ENCODE results near the gene TTC22.

DNA sequence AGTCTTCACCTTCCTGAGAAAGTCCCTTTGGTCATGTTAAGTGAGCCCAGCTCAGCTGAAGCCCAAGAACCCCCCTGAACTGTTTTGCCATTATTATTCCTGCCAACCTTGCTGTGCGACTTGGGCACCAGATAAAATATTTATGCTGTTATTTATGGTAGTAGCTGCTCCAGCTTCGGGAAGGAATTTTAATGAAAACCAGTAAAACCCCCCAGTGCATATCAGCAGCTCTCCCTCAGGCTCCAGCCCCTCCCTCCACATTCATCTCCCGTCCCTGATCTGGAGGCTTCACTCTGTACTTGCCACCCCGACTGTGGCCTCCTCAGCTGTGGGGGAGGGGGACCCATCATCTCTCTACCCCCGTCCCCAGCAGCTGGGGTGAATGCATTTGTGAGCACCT, 12.7 kb downstream of the TTC22 start:
- TF ChIP-seq EGR1 (IDR thresholded peaks at IDR 0.05) (no peak), FOXM1 (IDR thresholded peaks at IDR 0.05; ENCODE audit: borderline replicate concordance, low read depth) (no peak), RAD21 (IDR thresholded peaks at IDR 0.05; ENCODE audit: low read depth) (no peak), YY1 (IDR thresholded peaks at IDR 0.05; ENCODE audit: low read depth) (no peak), EP300 (IDR thresholded peaks at IDR 0.05; ENCODE audit: borderline replicate concordance) (no peak)
- TF ChIP-seq, protein P1, sequence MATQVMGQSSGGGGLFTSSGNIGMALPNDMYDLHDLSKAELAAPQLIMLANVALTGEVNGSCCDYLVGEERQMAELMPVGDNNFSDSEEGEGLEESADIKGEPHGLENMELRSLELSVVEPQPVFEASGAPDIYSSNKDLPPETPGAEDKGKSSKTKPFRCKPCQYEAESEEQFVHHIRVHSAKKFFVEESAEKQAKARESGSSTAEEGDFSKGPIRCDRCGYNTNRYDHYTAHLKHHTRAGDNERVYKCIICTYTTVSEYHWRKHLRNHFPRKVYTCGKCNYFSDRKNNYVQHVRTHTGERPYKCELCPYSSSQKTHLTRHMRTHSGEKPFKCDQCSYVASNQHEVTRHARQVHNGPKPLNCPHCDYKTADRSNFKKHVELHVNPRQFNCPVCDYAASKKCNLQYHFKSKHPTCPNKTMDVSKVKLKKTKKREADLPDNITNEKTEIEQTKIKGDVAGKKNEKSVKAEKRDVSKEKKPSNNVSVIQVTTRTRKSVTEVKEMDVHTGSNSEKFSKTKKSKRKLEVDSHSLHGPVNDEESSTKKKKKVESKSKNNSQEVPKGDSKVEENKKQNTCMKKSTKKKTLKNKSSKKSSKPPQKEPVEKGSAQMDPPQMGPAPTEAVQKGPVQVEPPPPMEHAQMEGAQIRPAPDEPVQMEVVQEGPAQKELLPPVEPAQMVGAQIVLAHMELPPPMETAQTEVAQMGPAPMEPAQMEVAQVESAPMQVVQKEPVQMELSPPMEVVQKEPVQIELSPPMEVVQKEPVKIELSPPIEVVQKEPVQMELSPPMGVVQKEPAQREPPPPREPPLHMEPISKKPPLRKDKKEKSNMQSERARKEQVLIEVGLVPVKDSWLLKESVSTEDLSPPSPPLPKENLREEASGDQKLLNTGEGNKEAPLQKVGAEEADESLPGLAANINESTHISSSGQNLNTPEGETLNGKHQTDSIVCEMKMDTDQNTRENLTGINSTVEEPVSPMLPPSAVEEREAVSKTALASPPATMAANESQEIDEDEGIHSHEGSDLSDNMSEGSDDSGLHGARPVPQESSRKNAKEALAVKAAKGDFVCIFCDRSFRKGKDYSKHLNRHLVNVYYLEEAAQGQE (IDR thresholded peaks at IDR 0.05; ENCODE audit: low read depth) = no peak

Data from Ishikawa (cell line).